HCT116 (cell line): ENCODE data around the gene TAS2R46. TPM values are rescaled to one million over a fixed set of nuclear protein-coding genes. Genes with fewer than 3 reads are reported as not detected.
"Not testable (repeated sequence)": the region's sequence is repeated elsewhere in the genome, so short reads cannot be mapped to it uniquely, and the experiment has no call there.

Source experiments
- ATAC-seq: fragments of 200-7000 bp; cut with Tn5 transposase; 2 replicates; pipeline ENCODE4 v1.9.1; 2020; ENCODE audit warnings: mild to moderate bottlenecking, moderate library complexity
- BruUV-seq: library from RNA; stranded (reverse); fragments of 400-500 nt; replicated peaks from 2 replicates; lab custom pipeline; 2021; lab: Mats Ljungman, UMichigan
- CTCF ChIA-PET: fragments of 300-600 bp; sonication (Branson Sonifier 250); formaldehyde crosslinking; loops from one replicate; lab custom pipeline; 2021; ENCODE audit warnings: antibody characterized with exemption; lab: Charles Lee
- POLR2A ChIA-PET: fragments of 300-600, 350-600 bp; sonication (Branson Sonifier 250); formaldehyde crosslinking; loops from one replicate; lab custom pipeline; 2021; ENCODE audit warnings: antibody characterized with exemption; lab: Charles Lee
- RAD21 ChIA-PET, 2 experiments: fragments of 300-600 bp; sonication (Branson Sonifier 250); formaldehyde crosslinking; loops; one replicate each; lab custom pipeline; 2023; ENCODE audit warnings: low total read pairs in 2 of 2; ENCODE audit not compliant: uncharacterized antibody in 2 of 2, unreplicated experiment in 2 of 2, low non-redundant PET in 1 of 2; lab: Charles Lee
- DNase-seq: peaks from one replicate; pipeline ENCODE4 v3.0.0-alpha.2; 2010; ENCODE audit warnings: low read depth, low spot score
- H2AFZ ChIP-seq: fragments of 200-600 bp; shearing (Covaris generic), sonication (generic); 2 replicates; pipeline ENCODE4 v1.6.1; 2017; ENCODE audit warnings: low read depth, mixed run types, mixed read lengths, antibody characterized with exemption, low read length; ENCODE audit not compliant: poor library complexity, severe bottlenecking
- H3K27ac ChIP-seq: 2 replicates; pipeline ENCODE4 v1.5.1; 2012; ENCODE audit warnings: low read depth, low read length
- H3K27me3 ChIP-seq: fragments of 200-600 bp; sonication (generic); 2 replicates; pipeline ENCODE4 v1.6.1; 2016; ENCODE audit warnings: mixed run types, low read length, mixed read lengths; ENCODE audit not compliant: insufficient read depth
- H3K36me3 ChIP-seq, 2 experiments: fragments of 200-500 bp in 1 of 2; fragments of 200-600 bp in 1 of 2; sonication (Bioruptor generic) in 1 of 2; sonication (generic) in 1 of 2; 2 replicates each; pipeline versions ENCODE4 v1.5.1 to v1.6.1; 2014 to 2016; ENCODE audit warnings: low read length in 2 of 2, inconsistent platforms in 1 of 2, mixed read lengths in 1 of 2, mixed run types in 1 of 2; ENCODE audit not compliant: insufficient read depth in 2 of 2, control insufficient read depth in 1 of 2
- H3K4me1 ChIP-seq, 2 experiments: fragments of 200-600 bp in 1 of 2; sonication (generic) in 1 of 2; 2 replicates each; pipeline versions ENCODE4 v1.5.1 to v1.6.1; 2012 to 2017; ENCODE audit warnings: low read length in 2 of 2, inconsistent platforms in 1 of 2, mild to moderate bottlenecking in 1 of 2, mixed read lengths in 1 of 2, mixed run types in 1 of 2, moderate library complexity in 1 of 2; ENCODE audit not compliant: insufficient read depth in 2 of 2, control insufficient read depth in 1 of 2
- H3K4me2 ChIP-seq: fragments of 200-600 bp; sonication (generic); 2 replicates; pipeline ENCODE4 v1.6.1; 2017; ENCODE audit warnings: mixed run types, low read length, mixed read lengths
- H3K4me3 ChIP-seq, 2 experiments: fragments of 200-600 bp in 1 of 2; sonication (generic) in 1 of 2; replicated peaks in 1 of 2; 2 replicates each; pipeline ENCODE4 v1.5.1; 2011 to 2016; ENCODE audit warnings: low read length in 2 of 2, control low read depth in 1 of 2, low read depth in 1 of 2, mild to moderate bottlenecking in 1 of 2, mixed read lengths in 1 of 2, mixed run types in 1 of 2
- H3K79me2 ChIP-seq: fragments of 200-600 bp; sonication (generic); 2 replicates; pipeline ENCODE4 v1.6.1; 2017; ENCODE audit warnings: mild to moderate bottlenecking, mixed run types, low read length, moderate library complexity, mixed read lengths; ENCODE audit not compliant: insufficient read depth
- H3K9ac ChIP-seq: fragments of 200-600 bp; sonication (generic); 2 replicates; pipeline ENCODE4 v1.6.1; 2016; ENCODE audit warnings: low read length, mixed read lengths
- H3K9me2 ChIP-seq: fragments of 200-600 bp; sonication (generic), shearing (Covaris generic); 2 replicates; pipeline ENCODE4 v1.6.1; 2017; ENCODE audit warnings: mixed run types, mild to moderate bottlenecking, moderate library complexity; ENCODE audit not compliant: insufficient read depth
- H3K9me3 ChIP-seq, 2 experiments: fragments of 200-500 bp in 1 of 2; fragments of 200-600 bp in 1 of 2; sonication (Bioruptor generic) in 1 of 2; sonication (generic) in 1 of 2; 2 replicates each; pipeline ENCODE4 v1.6.1; 2014 to 2017; ENCODE audit warnings: low read length in 2 of 2, mixed read lengths in 2 of 2, inconsistent platforms in 1 of 2, low read depth in 1 of 2, mild to moderate bottlenecking in 1 of 2, mixed run types in 1 of 2, moderate library complexity in 1 of 2; ENCODE audit not compliant: control insufficient read depth in 1 of 2, insufficient read depth in 1 of 2
- H4K20me1 ChIP-seq: fragments of 200-600 bp; sonication (generic), shearing (Covaris generic); 2 replicates; pipeline ENCODE4 v1.6.1; 2017; ENCODE audit warnings: mixed run types, mild to moderate bottlenecking, moderate library complexity; ENCODE audit not compliant: insufficient read depth
- CBX3 ChIP-seq: IDR thresholded peaks from 2 replicates; pipeline ENCODE4 v1.6.1; 2012; ENCODE audit warnings: low read depth
- ELF1 ChIP-seq: IDR thresholded peaks from 2 replicates; pipeline ENCODE4 v1.6.1; 2012; ENCODE audit warnings: low read depth, borderline replicate concordance
- FOSL1 ChIP-seq: IDR thresholded peaks from 2 replicates; pipeline ENCODE4 v1.6.1; 2012; ENCODE audit warnings: low read depth
- POLR2AphosphoS5 ChIP-seq: IDR thresholded peaks from 2 replicates; pipeline ENCODE4 v1.6.1; 2011; ENCODE audit warnings: mild to moderate bottlenecking, low read depth, low read length, moderate library complexity
- TCF7L2 ChIP-seq: IDR thresholded peaks from 2 replicates; pipeline ENCODE4 v1.7.0; 2011; ENCODE audit warnings: borderline replicate concordance, inconsistent platforms; ENCODE audit not compliant: insufficient read depth, insufficient read length; ENCODE audit errors: extremely low read depth
- YY1 ChIP-seq: IDR thresholded peaks from 2 replicates; pipeline ENCODE4 v1.6.1; 2011; ENCODE audit warnings: low read length, low read depth, moderate library complexity, mild to moderate bottlenecking; ENCODE audit not compliant: insufficient replicate concordance; ENCODE audit errors: extremely low read depth
- ZNF274 ChIP-seq: fragments of 200-500 bp; sonication (Bioruptor generic); IDR thresholded peaks from 2 replicates; pipeline ENCODE4 v1.6.1; 2014; ENCODE audit warnings: mild to moderate bottlenecking, low read depth, low read length, inconsistent platforms
- intact Hi-C: fragments of 100-400 bp; cut with micrococcal nuclease; formaldehyde crosslinking; loops from 2 replicates; pipeline ENCODE4 v1.10.0; 2022
- total RNA-seq: library from RNA; stranded (reverse); gene quantifications from one replicate; pipeline ENCODE4 v1.2.1, GENCODE V29; 2021; ENCODE audit not compliant: unreplicated experiment
- TF ChIP-seq, protein P1 (sequence below): IDR thresholded peaks from 2 replicates; pipeline ENCODE4 v1.6.1; 2011; ENCODE audit warnings: mild to moderate bottlenecking, low read length, moderate library complexity; ENCODE audit not compliant: insufficient replicate concordance; ENCODE audit errors: extremely low read depth
- TF ChIP-seq, protein P2 (sequence below): IDR thresholded peaks from 2 replicates; pipeline ENCODE4 v1.6.1; 2012

Gene TAS2R46
- total RNA-seq, 1 experiment from 2014 or later = 0.42 TPM

DNA sequence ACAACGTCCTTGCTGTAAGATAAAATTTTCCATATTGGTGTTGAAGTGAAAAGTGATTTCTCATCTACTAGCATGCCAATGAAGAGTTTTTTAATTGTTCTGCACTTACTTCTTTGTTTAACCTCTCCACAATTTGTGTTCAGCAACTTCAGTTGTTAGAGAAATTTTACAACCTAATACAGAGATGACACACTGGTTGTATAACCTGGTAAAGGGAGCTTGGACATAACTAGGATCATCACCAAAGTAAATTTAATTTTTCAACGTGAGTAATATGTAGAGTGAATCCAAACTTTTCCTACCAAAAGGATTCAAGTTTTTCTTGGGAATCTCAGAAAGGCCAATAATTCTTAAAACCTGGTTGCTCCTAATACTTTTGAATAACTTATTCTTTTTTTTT is 43.5 kb upstream of the TAS2R46 start:
- no peaks in the 10 kb centered on the region; a peak in 1 of 4 replicates for H3K36me3 ChIP-seq
- no peak overlapping the region for H3K27ac ChIP-seq
- no peaks in the 10 kb centered on the region for H3K27me3 ChIP-seq
- no peaks in the 10 kb centered on the region for H3K9me3 ChIP-seq
- RAD21 ChIA-PET = no interaction called here
- no peak overlapping the region for H3K4me2 ChIP-seq
- no peaks in the 10 kb centered on the region for H4K20me1 ChIP-seq
- intact Hi-C loops = no loop called here
- CTCF ChIA-PET = no interaction called here
- no peak for ATAC-seq
- H3K9me2 ChIP-seq = no peaks in the 10 kb centered on the region
- no peak overlapping the region for H3K9ac ChIP-seq
- no peak overlapping the region for H2AFZ ChIP-seq
- BruUV-seq = no TSS peak
- H3K4me3 ChIP-seq = no peak overlapping the region
- no peak for DNase-seq
- H3K4me1 ChIP-seq = no peaks in the 10 kb centered on the region
- POLR2A ChIA-PET = no interaction called here
- TF ChIP-seq ELF1 (no peak), POLR2AphosphoS5 (no peak)
- peaks cover 74% of the 10 kb centered on the region for H3K79me2 ChIP-seq

DNA sequence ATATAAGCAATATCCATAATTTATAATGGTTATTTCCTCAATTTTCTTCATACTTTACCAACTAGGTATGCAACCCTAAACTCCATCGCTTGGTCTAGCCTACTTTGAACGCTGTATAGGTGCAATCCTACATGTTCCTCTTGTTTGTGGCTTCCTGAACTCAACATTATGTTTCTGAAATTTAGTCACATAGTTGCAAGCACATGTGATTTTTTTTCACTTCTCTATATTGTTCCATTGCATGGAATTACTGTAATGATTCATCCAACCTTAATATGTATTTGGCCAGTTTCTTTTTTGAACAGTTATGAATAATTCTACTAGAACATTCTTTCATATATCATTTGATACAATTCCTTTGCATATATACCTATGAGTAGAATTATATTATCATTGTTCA is 32.8 kb upstream of the TAS2R46 start:
- DNase-seq, ATAC-seq, H4K20me1 ChIP-seq, POLR2A ChIA-PET, H3K27ac ChIP-seq, H3K36me3 ChIP-seq, H2AFZ ChIP-seq, H3K9ac ChIP-seq, intact Hi-C loops, BruUV-seq, H3K27me3 ChIP-seq, RAD21 ChIA-PET, H3K9me3 ChIP-seq, H3K9me2 ChIP-seq, CTCF ChIA-PET, H3K4me1 ChIP-seq, H3K4me3 ChIP-seq, H3K4me2 ChIP-seq: not testable (repeated sequence)
- H3K79me2 ChIP-seq = peaks cover 16% of the 10 kb centered on the region

DNA sequence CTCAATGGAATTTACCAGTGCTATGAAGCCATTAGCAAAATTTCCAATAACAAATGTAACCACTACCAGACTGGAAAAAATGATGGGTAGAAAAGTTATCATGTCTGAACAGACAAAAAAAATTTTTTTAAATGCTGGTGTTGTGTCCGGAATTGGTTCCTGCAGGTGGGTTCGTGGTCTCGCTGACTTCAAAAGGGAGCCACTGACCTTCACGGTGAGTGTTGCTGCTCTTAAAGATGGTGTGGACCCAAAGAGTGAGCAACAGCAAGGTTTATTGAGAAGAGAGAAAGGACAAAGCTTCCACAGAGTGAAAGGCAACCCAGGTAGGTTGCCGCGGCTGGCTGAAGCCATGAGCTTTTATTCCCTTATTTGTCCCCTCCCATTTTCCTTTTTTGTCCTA is 30.0 kb upstream of the TAS2R46 start, which contains the start of gene TAS2R43:
Gene TAS2R43, minus strand, starts transcription at position 186 of the 400 bp plus-strand sequence. Its CDS starts 84 bp downstream, at position 102.
- no peak for DNase-seq
- intact Hi-C loops = no loop called here
- Histone ChIP-seq H3K79me2 (no peaks in the 10 kb centered on the region), H4K20me1 (no peaks in the 10 kb centered on the region), H3K9ac (no peak within 1 kb of the TSS), H3K9me2 (no peaks in the 10 kb centered on the region), H3K4me2 (no peak within 1 kb of the TSS), H3K27me3 (no peaks in the 10 kb centered on the region), H2AFZ (no peak within 1 kb of the TSS), H3K36me3 (no peaks in the 10 kb centered on the region), H3K4me1 (no peaks in the 10 kb centered on the region), H3K9me3 (no peaks in the 10 kb centered on the region), H3K27ac (no peak within 1 kb of the TSS), H3K4me3 (no peak within 1 kb of the TSS)
- no peak for ATAC-seq
- POLR2A ChIA-PET = no interaction called here
- RAD21 ChIA-PET = no interaction called here
- TF ChIP-seq ZNF274 (no peak), TCF7L2 (no peak), YY1 (no peak), CBX3 (no peak), FOSL1 (no peak)
- TF ChIP-seq, protein P1, sequence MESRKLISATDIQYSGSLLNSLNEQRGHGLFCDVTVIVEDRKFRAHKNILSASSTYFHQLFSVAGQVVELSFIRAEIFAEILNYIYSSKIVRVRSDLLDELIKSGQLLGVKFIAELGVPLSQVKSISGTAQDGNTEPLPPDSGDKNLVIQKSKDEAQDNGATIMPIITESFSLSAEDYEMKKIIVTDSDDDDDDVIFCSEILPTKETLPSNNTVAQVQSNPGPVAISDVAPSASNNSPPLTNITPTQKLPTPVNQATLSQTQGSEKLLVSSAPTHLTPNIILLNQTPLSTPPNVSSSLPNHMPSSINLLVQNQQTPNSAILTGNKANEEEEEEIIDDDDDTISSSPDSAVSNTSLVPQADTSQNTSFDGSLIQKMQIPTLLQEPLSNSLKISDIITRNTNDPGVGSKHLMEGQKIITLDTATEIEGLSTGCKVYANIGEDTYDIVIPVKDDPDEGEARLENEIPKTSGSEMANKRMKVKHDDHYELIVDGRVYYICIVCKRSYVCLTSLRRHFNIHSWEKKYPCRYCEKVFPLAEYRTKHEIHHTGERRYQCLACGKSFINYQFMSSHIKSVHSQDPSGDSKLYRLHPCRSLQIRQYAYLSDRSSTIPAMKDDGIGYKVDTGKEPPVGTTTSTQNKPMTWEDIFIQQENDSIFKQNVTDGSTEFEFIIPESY = no peak
- TF ChIP-seq, protein P2, sequence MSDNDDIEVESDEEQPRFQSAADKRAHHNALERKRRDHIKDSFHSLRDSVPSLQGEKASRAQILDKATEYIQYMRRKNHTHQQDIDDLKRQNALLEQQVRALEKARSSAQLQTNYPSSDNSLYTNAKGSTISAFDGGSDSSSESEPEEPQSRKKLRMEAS = no peak
- BruUV-seq = no TSS peak
- CTCF ChIA-PET = no interaction called here
